Activated effector memory CD4-positive, alpha-beta T cell treated with Interleukin-2 at 50 U/mL for 16 hours (primary cell): ENCODE data around the gene DUS3L.
A peak's percentile ranks its signal among the peaks of the same experiment; 100 is the strongest.

Experiments used
- DNase-seq: peaks from one replicate; pipeline ENCODE4 v3.0.0-alpha.2; 2020

DUS3L gene, protein sequence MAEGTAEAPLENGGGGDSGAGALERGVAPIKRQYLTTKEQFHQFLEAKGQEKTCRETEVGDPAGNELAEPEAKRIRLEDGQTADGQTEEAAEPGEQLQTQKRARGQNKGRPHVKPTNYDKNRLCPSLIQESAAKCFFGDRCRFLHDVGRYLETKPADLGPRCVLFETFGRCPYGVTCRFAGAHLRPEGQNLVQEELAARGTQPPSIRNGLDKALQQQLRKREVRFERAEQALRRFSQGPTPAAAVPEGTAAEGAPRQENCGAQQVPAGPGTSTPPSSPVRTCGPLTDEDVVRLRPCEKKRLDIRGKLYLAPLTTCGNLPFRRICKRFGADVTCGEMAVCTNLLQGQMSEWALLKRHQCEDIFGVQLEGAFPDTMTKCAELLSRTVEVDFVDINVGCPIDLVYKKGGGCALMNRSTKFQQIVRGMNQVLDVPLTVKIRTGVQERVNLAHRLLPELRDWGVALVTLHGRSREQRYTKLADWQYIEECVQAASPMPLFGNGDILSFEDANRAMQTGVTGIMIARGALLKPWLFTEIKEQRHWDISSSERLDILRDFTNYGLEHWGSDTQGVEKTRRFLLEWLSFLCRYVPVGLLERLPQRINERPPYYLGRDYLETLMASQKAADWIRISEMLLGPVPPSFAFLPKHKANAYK

DNA sequence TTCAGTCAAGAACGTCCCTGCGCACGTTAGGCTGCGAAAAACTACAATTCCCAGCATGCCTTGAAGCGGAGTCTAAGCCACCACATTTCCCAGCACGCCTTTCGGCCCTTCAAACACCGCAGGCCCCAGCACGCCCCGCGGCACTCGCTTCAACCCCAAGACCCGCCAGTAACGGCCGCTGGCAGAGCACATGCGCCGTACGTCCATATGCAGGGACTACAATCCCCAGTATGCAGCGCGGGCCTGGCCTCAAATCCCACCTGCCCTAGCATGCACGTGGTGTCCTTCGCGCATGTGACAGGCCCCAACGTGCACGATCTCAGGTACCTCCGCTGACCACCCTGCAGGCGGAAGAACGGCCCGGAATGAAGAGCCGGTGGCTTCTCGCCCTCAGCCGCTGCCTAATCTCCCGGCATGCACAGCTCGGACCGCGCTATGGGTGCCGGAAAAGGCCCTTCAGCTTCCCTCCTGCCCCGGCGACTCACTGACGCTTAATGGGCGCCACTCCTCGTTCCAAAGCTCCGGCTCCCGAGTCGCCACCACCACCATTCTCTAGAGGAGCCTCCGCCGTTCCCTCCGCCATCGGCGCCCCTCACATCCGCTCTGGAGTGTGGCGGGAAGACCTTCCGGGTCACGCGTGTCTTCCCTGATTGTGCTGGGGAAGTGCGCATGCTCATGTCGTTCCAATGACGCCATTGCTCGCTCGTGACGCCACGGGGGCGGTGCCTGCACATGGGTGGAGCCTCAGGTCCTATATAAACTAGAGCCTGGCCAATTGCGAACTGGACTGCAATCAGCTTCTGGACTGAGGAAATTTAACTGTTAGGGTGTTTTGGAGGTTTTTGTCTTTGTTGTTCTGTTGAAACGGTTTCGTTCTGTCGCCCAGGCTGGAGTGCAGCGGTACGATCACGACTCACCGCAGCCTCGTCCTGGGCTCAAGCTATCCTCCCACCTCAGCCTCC, at the start of gene DUS3L:
TSS of gene DUS3L (minus strand) at position 605 of the 962 bp plus-strand sequence. CDS start at position 583, 22 bp downstream.
- peak; percentile 91 for DNase-seq

DNA sequence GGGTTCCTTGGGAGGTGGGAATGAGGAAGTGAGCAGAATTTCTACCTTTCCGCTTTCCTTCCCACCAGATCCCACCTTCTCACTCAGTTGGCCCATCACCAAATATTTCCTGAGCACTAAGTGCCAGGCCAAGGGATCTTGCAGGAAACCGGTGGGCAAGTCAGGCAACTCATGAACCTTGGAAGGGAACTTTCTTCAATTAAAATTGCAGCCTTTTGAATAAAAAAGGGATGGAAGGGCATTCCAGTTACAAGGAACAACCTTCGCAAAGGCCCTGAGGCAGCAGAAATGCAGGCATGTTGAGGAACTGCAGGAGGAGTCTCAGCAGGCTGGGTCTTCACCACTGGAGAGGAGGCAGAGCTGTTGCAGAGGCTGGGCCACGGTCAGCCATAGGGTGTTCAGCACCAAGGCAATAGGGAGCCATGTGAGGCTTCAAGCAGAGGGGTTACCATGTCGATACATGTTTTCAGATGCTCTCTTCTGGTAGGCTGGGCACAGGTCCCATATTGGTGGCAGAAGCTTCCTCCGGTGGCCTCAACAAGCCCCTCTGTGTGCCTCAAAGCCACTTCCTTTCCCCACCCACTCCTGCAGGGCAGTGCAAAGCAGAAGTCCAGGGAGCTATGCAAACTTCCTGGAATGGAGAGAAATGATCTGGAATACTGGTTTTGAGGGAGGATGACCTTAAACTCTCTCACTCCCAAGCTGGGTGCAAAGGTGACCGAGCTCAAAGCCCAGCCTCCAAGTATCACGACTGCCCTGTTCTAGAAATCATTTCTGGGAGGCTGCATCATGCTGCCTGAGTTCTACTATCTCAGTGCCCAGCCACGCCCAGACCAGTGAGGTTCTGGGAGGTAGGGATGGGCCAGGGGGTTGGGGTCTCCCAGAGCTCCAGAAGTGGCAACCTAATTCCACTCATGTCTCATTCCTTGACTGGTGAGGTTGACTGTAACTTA, 48.4 kb upstream of the DUS3L start, which contains the start of gene FUT6:
TSS of gene FUT6 (minus strand) at position 638 of the 953 bp plus-strand sequence. CDS start 7,135 bp downstream, outside the sequence.
- no peak for DNase-seq

DNA sequence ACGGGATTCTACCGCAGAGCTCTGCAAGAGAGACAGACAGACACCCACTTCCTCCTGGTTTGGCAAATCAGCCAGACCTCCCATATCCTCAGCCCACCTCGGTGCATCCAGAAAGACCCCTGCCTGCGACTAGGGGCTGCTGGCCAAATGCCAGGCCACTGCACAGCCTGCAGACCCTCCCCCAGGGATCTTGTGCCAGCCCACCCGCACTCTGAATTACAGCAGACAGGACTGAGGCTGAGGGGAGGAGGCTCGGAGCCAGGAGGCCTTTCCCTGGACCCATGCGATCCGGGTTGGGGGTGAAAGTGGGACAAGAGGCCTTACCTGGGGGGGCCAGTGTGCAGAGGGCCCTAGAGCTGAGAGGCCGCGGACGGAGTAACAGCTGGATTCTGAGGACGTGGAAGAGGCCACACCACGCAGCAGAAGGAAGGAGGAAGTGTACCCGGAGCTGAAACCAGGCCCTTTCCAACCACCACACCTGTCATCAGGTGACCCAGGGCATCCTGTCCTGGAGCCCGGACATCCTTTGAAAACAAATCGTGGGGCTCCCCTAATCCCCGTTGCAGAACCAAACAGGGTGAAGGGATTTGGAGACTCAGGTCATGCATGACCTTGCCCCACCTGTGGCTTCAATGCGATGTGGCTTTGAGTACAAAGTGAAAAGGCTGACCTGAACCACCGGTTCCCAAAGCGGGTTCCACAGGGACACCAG, 47.5 kb upstream of the DUS3L start:
- DNase-seq, result no peak

DNA sequence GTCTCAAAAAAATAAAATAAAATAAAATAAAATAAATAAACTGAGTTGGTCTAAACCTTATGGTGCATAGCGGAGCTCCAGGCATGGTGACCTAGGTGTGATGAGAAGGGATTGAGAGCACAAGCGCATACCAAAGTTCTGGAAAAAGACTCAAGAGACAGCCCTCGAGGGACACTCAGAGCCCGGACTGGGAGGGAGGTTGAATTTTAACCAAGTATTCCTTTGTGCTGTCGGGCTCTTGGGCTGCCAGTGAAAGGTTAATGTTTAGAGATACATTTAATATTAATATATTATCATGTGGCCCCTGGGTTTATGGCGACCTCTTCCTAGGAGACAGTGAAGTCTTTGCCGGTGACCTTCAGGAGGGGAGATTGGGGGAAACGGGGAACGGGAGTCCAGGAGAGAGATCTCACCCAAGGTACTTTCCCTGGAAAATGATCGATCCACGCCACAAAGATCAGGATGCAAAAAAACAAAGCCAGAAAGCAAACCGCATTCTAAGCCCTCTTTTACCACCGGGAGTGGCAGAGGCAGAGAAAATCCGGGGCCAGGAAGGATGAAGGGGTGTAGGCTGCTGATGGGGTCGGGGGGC, 46.9 kb upstream of the DUS3L start:
- DNase-seq, result no peak

DNA sequence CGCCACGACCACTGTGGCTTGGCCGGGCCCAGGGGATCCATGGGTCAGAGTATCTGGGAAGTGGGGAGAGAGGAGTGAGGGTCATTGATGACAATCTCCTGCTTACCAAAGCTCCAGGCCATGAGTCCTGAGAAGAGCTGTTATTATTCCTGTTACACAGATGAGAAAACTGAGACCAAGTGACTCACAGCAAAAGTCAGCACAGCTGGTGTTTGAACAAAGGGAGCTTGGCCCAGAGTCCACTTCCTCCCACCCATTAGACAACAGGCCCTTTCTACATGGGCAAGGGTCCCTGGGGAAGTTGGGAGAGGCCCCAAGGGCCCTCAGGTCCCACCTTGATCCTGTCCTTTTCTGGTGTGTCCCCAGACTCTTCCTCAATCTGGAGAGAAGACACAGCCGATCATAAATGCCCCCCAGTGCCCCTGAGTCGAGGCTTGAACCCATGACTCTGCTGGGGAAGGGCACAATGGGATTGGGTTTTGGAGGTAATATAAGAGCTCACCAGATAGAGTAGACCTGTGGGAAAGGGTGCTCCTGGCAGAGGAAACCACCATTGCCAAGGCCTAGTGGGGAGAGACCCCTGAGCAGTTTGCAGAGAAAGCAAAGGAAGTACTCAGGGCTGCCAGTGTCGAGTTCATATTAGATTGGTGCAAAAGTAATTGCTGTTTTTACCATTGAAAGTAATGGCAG, 41.7 kb upstream of the DUS3L start:
- DNase-seq, result no peak

DNA sequence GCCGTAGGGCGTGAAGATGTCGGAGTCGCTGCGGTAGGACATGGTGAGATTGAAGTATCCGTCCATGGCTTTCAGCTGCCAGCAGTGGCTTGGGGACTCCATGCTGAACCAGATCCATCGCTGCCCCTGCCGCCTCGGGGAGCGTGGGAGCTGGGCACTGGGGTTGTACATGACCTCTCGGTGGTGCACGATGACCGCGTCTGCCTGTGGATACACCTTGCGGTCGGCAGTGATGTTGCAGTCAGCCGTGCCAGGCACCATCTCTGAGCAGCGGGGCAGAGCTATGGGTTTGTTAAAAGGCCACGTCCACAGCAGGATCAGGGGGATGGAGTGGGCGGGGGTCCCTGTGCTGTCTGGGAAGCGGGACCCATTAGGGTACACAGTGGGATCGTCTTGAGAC, 41.1 kb upstream of the DUS3L start:
- no peak for DNase-seq

DNA sequence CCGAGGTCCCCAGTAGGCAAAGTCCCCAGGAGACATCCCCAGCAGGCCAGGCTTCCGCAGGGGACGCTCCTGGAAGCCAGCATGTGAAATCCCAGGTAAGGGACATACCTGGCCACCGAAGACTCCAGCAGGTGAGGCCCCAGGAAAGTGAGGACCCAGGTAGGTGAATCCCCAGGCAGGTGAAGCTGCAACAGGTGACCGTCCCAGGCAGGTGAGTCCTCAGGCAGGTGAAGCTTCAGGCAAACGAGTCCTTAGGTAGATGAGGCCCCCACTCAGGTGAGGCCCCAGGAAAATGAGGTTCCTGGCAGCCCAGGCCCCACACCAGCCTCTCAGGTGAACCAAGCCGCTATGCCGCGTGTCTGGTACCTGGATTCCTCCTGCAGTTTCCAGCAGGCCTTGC, 40.2 kb upstream of the DUS3L start:
- DNase-seq, result no peak

DNA sequence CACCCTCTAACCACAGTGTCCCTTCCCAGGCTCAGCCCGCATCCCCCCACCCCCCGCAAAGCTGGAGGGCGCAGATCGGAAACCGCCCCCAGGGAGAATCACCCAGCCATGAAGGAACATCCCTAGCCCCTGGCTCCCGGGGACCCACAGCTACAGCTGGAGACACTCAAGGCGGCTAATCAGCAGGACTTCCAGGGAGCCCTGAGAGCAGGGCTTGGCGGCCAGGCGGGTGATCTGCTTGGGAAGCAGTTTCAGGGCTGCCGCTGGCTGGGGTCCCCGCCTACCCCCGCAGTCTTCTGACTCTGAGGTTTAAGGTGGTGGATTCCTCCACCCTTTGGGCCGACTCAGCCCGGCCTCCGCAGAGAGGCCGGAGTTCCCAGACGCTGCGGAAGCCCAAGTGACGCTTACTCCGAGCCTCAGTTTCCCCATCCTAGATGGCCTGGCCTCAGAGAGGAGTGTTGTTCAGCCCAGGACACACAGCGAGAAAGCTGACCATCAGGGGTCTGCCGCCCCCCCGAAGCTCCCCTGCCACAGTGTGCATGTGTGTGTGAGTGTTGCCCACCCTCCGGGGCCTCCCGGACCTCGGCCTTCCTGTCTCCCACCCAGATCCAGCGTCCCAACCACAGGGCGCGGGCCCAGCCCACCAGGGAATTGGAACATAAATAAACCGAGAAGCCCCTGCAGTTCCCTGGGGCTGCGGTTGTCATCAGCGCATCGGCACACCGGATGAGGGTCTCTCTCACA, 38.8 kb upstream of the DUS3L start:
- no peak for DNase-seq

DNA sequence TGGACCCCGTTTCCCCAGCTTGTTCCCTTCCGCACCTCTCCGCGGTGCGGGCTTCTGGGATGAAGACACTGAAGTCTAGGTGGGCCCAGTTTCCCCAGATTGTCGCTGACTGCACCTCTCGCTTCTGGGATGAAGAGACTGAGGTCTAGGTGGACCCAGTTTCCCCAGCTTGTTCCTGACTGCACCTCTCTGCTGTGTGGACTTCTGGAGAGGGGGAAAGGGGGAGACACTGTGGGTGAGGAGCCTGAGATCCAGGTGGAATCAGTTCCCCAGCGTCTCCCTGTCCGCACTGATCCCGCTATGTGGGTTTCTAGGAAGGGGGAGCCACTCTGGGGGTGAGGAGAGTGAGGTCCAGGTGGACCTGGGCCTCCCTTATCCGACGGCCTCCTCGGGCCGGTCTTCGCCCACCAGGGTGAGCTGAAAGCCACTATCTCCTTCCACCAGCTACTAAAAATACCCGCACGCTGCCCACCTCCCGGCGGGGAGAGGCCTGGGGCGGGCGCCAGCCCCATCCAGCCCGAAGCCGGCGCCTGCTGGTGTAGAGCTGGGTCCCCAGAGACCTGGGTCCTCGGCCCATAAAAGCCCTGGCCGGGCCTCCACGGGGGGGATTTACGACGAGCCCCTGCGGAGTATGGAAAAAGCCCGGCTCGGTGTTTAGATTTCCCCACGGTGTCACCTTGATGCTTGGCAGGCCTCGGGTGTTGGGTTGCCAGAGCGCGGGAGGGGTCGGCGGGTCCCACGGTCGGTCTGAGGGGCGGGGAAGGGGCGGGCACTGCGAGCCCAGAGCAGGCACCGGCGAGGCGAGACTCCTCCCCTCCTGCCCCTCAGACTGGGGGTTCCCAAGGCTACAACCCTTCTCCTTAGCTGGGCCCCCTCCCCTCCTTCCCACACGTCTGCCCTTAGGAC, 38.0 kb upstream of the DUS3L start:
- DNase-seq, result no peak

DNA sequence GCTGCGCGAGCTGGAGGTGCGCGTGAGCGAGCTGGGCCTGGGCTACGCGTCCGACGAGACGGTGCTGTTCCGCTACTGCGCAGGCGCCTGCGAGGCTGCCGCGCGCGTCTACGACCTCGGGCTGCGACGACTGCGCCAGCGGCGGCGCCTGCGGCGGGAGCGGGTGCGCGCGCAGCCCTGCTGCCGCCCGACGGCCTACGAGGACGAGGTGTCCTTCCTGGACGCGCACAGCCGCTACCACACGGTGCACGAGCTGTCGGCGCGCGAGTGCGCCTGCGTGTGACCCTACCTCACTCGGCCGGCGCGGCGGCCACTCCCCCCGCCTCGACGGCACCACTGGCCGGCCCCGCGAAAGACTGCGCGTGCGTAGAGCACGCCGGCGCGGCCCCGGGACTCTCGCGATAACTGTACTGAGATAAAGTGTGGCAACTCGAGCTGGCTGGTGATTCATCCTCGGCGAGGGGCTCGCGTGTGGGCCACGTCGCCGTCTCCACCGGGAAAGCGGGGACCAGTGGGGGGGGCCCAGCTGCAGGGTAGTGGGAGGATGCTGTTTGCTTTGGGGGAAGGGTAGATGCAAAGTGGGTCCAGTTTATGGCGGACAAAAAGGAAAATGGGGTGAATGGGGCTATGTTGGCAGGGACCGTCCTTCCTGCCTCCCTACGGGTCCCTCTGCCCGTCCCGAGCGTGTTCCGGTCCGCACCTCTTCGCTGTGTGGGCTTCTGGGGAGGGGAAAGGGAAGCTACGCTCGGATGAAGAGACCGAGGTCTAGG, 37.1 kb upstream of the DUS3L start:
- peak; percentile 85 for DNase-seq

DNA sequence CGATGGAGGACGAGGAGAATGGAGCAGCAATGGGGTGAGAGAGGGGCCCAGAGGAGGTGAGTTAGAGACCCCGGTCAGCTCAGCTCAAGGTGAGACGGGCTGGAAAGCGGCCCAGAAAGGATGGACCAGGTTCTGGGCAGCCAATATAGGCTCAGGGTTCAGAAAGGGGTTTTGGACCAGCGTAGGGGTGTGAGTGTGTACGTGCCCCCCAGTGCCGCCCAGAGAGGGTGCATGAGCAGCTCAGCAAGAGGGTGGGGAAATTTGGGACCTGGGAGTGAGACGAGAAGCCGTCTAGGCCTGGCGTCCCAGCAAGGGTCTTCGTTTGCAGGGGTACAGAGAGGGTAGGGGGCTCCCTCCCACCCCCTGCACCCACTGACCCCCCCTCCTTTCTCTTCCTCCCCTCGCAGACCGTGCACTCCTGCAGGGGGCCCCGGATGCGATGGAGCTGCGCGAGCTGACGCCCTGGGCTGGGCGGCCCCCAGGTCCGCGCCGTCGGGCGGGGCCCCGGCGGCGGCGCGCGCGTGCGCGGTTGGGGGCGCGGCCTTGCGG, 36.5 kb upstream of the DUS3L start:
- DNase-seq, result no peak

DNA sequence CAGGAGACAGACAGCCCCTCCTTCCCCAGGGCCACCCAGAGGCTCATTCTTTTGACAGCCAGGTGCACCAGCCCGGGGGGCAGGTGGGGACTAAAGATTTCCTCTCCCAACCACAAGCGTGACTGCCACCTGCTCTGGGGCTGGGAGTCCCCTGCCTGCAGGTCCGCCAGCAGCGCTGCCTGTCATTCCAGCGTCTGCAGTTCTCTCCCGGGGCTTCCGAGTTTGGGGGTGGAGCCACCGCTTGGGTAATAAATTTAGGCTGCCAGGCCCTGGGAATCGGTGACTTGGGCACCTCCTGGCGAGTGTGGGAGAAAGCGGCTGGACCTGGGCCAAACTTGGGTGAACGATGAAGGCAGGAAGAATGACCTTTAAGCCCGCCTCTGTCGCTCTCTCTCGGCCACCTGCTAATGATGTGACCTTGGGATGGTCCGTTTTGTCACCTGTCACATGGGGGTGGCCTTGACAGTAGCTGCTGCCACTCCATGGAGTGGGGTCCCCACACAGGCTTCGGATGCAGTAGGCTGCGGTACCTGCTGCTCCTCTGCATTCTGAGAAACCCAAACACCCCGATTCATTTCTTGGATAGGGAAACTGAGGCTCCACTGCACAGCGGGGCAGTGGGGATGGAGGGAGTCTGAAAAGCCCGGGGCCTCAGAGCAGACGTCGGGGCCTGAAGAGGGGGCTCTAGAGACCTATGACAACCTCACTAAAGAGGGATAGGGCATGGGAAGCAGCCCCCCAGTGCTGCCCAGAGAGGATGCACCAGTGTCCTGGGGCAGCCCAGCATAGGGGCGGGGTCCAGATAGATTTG, 35.8 kb upstream of the DUS3L start:
- no peak for DNase-seq

DNA sequence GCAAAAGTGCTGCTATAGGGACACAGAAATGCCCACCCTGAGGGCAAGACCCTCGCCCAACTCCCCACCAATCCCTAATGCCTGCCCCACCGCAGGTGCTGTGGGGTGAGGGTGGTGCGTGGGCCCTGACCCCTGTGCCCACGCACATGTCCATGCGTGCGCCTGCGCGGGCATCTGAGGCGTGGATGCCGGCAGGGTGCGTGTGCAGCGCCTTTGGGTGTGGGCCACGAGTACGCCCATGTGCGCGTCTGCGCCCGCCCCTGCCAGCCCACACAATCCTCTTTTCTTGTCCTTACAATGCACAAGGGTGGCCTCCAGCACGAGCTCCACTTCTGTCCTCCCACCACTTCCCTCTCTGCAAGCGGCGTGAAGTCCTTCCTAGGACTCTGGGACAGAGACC, 34.2 kb upstream of the DUS3L start:
- DNase-seq, result no peak

DNA sequence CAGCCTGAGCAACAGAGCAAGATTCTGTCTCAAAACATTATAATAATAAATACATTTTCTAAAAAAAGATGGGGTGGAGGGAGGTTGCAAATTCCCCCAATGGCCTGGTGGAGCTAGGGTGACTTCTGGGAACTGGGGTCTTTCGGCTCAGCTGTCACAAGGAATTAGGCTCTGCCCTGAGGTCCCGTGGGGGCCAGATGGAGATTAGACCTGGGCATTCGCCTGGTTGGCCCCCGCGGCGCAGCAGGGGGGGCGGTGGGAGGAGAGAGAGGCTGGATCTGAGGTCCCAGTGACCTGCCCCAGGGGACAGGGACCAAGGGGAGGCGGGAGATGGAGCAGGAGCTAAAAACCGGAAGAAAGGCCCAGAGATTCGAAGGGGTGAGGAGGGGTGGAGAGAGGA, 33.8 kb upstream of the DUS3L start:
- DNase-seq, result no peak

DNA sequence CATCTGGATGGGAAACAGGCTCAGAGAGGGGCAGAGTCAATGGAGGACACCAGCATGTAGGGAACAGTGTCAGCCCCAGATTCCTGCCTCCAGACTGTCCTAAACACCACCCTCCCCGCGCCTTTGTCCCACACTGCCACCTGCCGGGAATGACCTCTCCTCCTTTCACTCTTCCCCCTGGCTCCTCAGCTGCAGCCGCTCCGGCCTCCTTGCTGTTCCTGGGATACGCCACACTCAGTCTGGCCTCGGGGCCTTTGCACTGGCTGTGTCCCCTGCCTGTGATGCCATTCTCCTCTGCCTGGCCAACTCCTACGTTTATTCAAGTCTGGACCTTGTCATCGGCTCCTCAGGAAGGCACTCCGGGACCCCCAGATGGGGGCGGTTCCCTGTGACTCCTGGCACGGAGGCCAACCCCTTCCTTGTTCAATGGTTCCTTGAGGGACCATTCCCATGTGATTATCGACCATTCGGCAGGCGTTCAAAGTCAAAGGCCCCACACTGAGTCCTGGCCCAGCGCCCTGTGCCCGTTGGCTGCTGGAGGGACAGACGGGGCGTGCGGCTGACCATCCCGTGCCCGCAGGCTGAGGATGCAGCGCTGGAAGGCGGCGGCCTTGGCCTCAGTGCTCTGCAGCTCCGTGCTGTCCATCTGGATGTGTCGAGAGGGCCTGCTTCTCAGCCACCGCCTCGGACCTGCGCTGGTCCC, 32.8 kb upstream of the DUS3L start:
- no peak for DNase-seq
